ENCODE data around the gene EGFR.

DNA sequence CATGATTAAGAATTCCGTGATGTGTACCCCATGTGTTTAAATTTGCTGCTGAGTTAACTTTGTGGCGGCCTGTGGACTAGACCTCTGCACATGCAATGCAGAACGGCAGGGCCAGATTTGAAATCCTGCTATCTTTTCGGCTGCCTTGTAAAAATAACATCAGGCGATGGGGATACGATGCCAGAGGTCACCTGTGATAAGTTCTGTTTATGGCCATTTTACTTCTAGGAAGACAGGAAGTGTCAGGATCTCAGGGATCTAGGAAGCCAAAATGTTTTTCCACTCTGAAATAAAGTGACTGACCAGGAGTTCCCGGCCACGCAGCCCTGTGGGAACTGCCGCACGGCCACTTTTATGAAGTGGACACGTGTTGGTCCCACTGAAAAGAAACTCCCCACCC lies 77.5 kb downstream of the EGFR start:
- TF ChIP-seq POLR2A (IDR thresholded peaks at IDR 0.05) (no peak), CTCF (IDR thresholded peaks at IDR 0.05) (no peak)
